HG02884 (cell line): ENCODE data around the gene ATP1A4.
"Not testable (repeated sequence)": the region's sequence is repeated elsewhere in the genome, so short reads cannot be mapped to it uniquely, and the experiment has no call there.

Experiments used
- ATAC-seq: cut with Tn5 transposase; IDR thresholded peaks from one replicate; pipeline ENCODE4 v1.9.1; 2021; ENCODE audit warnings: mild to moderate bottlenecking, moderate library complexity; ENCODE audit not compliant: unreplicated experiment

The ATP1A4 gene

GRCh38 chr1:160122978-160123495, 28.4 kb upstream of the ATP1A4 start:
- ATAC-seq, result no peak

DNA sequence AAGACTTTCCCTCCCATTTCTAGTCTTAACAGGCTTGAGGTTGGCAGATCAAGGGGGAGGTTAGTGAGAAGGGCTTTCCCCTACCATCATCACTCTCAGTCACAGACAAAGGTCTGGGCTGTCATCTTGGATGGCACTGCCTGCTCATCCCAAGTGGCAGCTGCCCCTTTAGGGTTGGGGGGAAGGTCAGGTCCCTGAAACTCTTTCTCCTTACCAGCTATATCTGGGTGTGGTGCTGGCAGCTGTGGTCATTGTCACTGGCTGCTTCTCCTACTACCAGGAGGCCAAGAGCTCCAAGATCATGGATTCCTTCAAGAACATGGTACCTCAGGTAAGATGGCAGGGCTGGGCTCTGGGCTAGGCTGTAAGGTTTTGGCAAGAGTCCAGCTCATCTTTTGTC, 27.7 kb upstream of the ATP1A4 start:
- ATAC-seq, result no peak

- no peak for ATAC-seq
These were observed 26.5 kb upstream of the ATP1A4 start for GRCh38 chr1:160124705-160125478.

DNA sequence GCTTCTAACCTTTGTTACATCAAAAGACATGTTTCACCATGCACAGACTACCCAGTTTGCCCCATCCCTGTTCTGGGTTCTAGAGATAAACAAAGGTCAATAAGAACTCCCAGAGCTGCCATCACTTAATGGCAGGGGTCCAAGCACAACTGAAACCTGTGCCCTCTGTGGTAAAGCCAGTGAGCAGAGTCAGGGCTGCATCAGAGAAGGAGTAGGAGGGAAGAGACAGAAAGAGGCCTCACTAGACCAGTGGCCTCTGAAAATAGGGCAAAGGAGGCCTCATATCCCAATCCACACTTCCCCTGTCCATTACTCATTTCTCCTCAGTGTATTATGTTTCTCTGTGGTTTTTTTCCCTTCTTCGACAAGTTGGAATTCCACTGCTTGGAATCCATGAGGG, 25.7 kb upstream of the ATP1A4 start:
- no peak for ATAC-seq

DNA sequence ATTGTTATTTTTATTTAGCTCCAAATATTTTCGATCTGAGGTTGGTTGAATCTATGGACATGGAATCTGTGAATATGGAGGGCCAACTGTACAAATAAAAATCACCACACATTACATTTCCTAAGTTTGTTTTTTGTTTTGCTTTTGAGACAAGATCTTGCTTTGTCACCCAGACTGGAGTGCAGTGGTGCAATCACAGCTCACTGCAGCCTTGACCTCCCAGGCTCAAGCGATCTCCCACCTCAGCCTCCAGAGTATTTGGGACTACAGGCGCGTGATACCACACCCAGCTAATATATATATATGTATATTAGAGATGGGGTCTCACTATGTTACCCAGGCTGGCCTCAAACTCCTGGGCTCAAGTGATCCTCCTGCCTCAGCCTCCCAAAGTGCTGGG, 25.1 kb upstream of the ATP1A4 start:
- not testable (repeated sequence) for ATAC-seq

- no peak for ATAC-seq
These were observed 24.0 kb upstream of the ATP1A4 start for GRCh38 chr1:160127381-160127780.

GRCh38 chr1:160127865-160128523, 23.4 kb upstream of the ATP1A4 start:
- ATAC-seq, result no peak

DNA sequence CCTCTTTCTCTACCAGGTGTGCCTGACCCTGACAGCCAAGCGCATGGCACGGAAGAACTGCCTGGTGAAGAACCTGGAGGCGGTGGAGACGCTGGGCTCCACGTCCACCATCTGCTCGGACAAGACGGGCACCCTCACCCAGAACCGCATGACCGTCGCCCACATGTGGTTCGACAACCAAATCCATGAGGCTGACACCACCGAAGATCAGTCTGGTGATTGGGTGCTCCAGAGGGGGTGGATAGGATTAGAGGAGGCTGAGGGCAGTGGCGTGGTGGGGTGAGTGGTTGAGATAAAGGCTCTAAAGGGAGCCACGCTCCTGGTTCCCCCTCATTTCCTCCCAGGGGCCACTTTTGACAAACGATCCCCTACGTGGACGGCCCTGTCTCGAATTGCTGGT, 22.8 kb upstream of the ATP1A4 start:
- ATAC-seq, result no peak

GRCh38 chr1:160129046-160129445, 22.4 kb upstream of the ATP1A4 start:
- no peak for ATAC-seq

DNA sequence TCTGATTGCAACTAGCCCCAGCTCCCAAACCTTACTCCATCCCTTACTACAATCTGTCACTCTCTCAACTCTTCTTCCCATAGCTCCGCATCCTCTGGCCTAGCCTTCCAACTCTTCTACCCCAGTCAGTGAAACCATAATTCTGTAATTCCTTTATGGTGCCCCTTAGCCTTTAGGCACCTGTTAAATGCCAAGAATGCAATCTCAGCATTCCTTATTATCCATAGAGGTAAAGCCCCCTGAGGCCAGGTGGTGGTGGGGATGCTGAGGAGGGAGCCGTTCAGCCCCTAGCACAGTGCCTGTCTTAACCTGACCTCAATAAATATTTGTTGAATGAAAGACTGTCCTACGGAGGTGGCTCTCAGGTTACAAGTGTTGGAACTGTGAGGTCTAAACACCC, 21.8 kb upstream of the ATP1A4 start:
- ATAC-seq, result no peak

DNA sequence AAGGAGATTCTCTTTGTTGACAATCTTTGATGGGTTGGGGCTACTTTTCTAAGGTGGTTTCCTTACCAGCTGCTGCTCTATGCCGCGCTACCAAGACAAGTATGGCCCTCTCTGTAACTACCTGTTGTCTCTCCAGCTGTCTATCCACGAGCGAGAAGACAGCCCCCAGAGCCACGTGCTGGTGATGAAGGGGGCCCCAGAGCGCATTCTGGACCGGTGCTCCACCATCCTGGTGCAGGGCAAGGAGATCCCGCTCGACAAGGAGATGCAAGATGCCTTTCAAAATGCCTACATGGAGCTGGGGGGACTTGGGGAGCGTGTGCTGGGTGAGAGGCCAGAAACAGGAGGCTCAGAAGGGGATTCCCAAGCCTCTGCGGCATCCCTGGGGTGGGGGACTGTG, 21.4 kb upstream of the ATP1A4 start:
- no peak for ATAC-seq

- no peak for ATAC-seq
These were observed 20.9 kb upstream of the ATP1A4 start for GRCh38 chr1:160130486-160130885.

- ATAC-seq, result no peak
These were observed 20.5 kb upstream of the ATP1A4 start for GRCh38 chr1:160130939-160131338.

DNA sequence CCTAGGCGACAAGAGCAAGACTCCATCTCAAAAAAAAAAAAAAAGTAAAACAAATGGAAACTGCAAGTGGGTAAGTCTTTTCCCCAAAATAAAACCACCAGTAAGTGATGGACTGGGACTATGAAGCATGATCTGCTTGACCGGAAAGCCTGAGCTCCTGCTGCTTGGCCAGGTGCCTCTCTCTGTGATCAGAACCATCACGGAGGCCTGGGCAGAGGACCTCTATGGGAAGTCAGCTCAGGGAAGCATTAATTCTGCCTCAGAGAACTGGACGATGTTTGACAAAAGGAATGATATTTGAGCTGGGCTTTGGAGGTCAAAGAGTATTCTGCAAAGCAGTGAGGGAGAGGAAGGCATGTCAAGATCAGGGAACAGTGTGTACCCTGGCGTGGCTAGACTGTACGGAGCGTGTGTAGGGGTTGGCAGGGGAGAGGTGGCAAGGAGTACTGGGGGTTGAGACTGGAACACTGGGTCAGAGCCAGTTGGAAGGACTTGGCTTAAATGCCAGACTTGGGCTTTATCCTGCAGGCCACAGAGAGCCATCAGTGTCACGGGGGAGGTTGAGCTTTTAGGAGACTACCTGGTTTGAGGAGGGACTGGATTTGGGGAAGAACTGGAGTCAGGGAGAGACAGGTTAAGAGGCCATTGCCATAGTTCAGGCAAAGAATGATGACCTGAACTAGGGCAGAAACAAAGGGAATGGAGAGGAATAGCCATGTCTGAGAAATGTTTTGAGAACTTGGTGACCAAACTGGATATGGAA, 19.4 kb upstream of the ATP1A4 start:
- ATAC-seq, result no peak

DNA sequence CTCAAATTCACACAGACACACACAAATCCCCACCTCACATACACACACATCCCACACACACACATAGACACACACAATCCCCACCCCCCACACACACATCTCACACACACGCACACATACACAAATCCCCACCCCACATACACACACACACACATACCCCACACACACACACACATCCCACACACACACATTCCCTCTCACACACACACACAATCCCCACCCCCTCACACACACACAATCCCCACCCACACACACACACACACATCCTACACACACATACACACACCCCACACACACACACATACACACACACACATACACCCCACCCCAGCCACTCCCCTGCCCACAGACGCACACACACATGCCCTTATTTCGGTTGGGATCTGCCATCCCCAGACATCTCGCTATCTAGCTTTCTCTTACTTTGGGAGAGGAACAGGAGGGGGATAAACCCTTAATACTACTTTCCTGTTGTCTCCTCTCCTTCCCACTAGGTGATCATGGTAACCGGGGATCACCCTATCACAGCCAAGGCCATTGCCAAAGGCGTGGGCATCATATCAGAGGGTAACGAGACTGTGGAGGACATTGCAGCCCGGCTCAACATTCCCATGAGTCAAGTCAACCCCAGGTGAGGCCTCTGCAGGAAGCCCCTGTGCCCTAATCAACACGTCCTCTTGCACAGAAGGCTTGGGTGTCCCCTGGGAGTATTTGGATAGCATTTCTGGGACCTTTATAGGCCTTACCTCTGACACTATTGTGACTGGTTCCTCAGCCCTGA, 17.2 kb upstream of the ATP1A4 start:
- ATAC-seq, result no peak

GRCh38 chr1:160134791-160135572, 16.4 kb upstream of the ATP1A4 start:
- ATAC-seq, result no peak

DNA sequence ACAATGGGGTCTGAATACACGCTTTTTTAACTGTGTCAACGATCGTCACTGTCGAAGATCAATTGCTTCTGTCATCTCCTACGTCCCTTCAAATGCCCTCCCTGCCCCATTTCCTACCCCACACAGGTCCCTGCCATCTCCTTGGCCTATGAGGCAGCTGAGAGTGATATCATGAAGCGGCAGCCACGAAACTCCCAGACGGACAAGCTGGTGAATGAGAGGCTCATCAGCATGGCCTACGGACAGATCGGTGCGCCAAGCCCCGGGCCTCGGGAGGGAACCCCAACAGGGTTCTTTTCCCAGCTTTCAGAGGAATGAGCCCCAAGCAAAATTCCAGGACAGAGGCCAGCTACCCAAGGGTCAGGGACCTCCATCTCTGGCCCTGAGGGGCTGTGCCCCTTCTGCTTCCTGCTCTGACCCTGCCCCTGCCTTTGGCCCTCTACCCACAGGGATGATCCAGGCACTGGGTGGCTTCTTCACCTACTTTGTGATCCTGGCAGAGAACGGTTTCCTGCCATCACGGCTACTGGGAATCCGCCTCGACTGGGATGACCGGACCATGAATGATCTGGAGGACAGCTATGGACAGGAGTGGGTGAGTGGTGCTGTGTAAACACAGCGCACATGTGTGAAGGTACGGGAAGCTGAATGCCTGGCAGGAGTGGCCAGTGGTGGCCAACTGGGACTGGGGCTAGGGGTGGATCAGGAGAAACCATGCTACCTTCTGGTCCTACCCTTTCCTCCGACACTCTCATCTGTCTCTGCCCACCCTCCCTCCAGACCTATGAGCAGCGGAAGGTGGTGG, 15.1 kb upstream of the ATP1A4 start:
- no peak for ATAC-seq

DNA sequence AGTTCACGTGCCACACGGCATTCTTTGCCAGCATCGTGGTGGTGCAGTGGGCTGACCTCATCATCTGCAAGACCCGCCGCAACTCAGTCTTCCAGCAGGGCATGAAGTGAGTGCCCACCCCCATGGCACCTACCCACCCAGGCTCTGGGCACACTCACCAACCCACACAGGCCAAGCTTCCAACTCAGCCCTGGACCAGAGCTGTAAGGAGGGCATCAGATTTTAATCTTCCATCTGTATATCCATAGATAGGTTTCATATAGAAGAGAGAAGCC, 14.5 kb upstream of the ATP1A4 start:
- ATAC-seq, result no peak

GRCh38 chr1:160137216-160137862, 14.1 kb upstream of the ATP1A4 start:
- no peak for ATAC-seq
